HepG2 (cell line): Measurements from ENCODE around the gene ADAD2. TPM values are rescaled to one million over a fixed set of nuclear protein-coding genes. Genes with fewer than 3 reads are reported as not detected.

Experiments used
- ATAC-seq: fragments of 200-7000 bp; cut with Tn5 transposase; 3 replicates; pipeline ENCODE4 v1.9.1; 2020; ENCODE audit warnings: mild to moderate bottlenecking, moderate library complexity
- BruUV-seq: library from RNA; stranded (reverse); fragments of 400-500 nt; replicated peaks from 2 replicates; lab custom pipeline; 2021; lab: Mats Ljungman, UMichigan
- CTCF ChIA-PET: fragments of 300-600 bp; formaldehyde crosslinking; extraction: SDS; loops from one replicate; lab custom pipeline; 2021; ENCODE audit warnings: low total read pairs, inconsistent platforms, low intra/inter-chr PET ratio; lab: Yijun Ruan, JAX
- POLR2A ChIA-PET: fragments of 350-600 bp; sonication (Branson Sonifier 250); formaldehyde crosslinking; loops from one replicate; lab custom pipeline; 2020; ENCODE audit warnings: antibody characterized with exemption, inconsistent platforms; lab: Yijun Ruan, JAX
- DNase-seq: peaks from one replicate; pipeline ENCODE4 v3.0.0-alpha.2; 2015; ENCODE audit warnings: low spot score
- FAIRE-seq: peaks from 3 replicates; lab custom pipeline; 2011; peaks lifted over from hg19 to GRCh38; lab: Jason Lieb, UNC
- H2AFZ ChIP-seq: one replicate; pipeline ENCODE4 v1.6.1; 2011; ENCODE audit warnings: low read length, inconsistent platforms
- H3K27ac ChIP-seq: fragments of 300-600 bp; 3 replicates; pipeline ENCODE4 v1.8.0; 2011; ENCODE audit warnings: mixed run types, mild to moderate bottlenecking, mixed read lengths, low read length, inconsistent platforms; ENCODE audit not compliant: insufficient read depth; ENCODE audit errors: extremely low read length
- H3K27me3 ChIP-seq, 2 experiments: fragments of 200-600 bp in 1 of 2; 2 replicates in 1 of 2; 3 replicates in 1 of 2; pipeline versions ENCODE4 v1.6.0 to v1.8.0; 2011; ENCODE audit warnings: low read length in 2 of 2, mild to moderate bottlenecking in 2 of 2, moderate library complexity in 2 of 2, inconsistent platforms in 1 of 2; ENCODE audit not compliant: insufficient read depth in 2 of 2, control insufficient read depth in 1 of 2
- H3K36me3 ChIP-seq, 2 experiments: fragments of 200-600 bp in 1 of 2; replicated peaks in 1 of 2; 2 replicates in 1 of 2; 3 replicates in 1 of 2; pipeline versions ENCODE4 v1.5.1 to v1.8.0; 2011; ENCODE audit warnings: low read length in 2 of 2, inconsistent platforms in 1 of 2; ENCODE audit not compliant: insufficient read depth in 2 of 2, control insufficient read depth in 1 of 2
- H3K4me1 ChIP-seq: 2 replicates; pipeline ENCODE4 v1.5.1; 2012; ENCODE audit warnings: low read length, inconsistent platforms; ENCODE audit not compliant: insufficient read depth
- H3K4me2 ChIP-seq: 2 replicates; pipeline ENCODE4 v1.6.0; 2011; ENCODE audit warnings: low read depth, low read length, inconsistent platforms
- H3K4me3 ChIP-seq, 3 experiments: fragments of 200-600 bp in 1 of 3; sonication (generic), shearing (Covaris generic) in 1 of 3; replicated peaks in 1 of 3; 2 replicates each; pipeline ENCODE4 v1.5.1; 2011 to 2016; ENCODE audit warnings: low read length in 3 of 3, inconsistent platforms in 2 of 3, low read depth in 2 of 3, mild to moderate bottlenecking in 2 of 3, control low read depth in 1 of 3, mixed read lengths in 1 of 3; ENCODE audit not compliant: insufficient read depth in 1 of 3
- H3K79me2 ChIP-seq: one replicate; pipeline ENCODE4 v1.6.1; 2011; ENCODE audit warnings: low read length, inconsistent platforms; ENCODE audit not compliant: insufficient read depth
- H3K9ac ChIP-seq: 2 replicates; pipeline ENCODE4 v1.6.0; 2011; ENCODE audit warnings: mild to moderate bottlenecking, low read depth, low read length, inconsistent platforms; ENCODE audit not compliant: insufficient read depth
- H3K9me3 ChIP-seq: 2 replicates; pipeline ENCODE4 v1.5.1; 2012; ENCODE audit warnings: mild to moderate bottlenecking, low read length
- H4K20me1 ChIP-seq: 2 replicates; pipeline ENCODE4 v1.6.0; 2011; ENCODE audit warnings: inconsistent platforms, mild to moderate bottlenecking, low read length, moderate library complexity; ENCODE audit not compliant: insufficient read depth
- ATRX ChIP-seq: sonication (generic); formaldehyde crosslinking; IDR thresholded peaks from 2 replicates; pipeline ENCODE4 v1.4.0; 2020; ENCODE audit warnings: missing genetic modification reagents, borderline replicate concordance
- DDIT3 ChIP-seq: sonication (generic); formaldehyde crosslinking; IDR thresholded peaks from 2 replicates; pipeline ENCODE4 v1.4.0; 2020; ENCODE audit warnings: mild to moderate bottlenecking, missing genetic modification reagents
- FOXP4 ChIP-seq: sonication (generic); formaldehyde crosslinking; IDR thresholded peaks from 2 replicates; pipeline ENCODE4 v1.4.0; 2020; ENCODE audit warnings: missing genetic modification reagents
- GPBP1L1 ChIP-seq: sonication (generic); formaldehyde crosslinking; IDR thresholded peaks from 2 replicates; pipeline ENCODE4 v1.5.0; 2020; ENCODE audit warnings: mild to moderate bottlenecking, missing genetic modification reagents
- NPAS2 ChIP-seq: sonication (generic); formaldehyde crosslinking; IDR thresholded peaks from 2 replicates; pipeline ENCODE4 v1.8.0; 2022; ENCODE audit warnings: mild to moderate bottlenecking, missing genetic modification reagents, borderline replicate concordance
- PHB2 ChIP-seq: fragments of 450-650 bp; IDR thresholded peaks from 2 replicates; pipeline ENCODE4 v1.6.1; 2018; ENCODE audit not compliant: partially characterized antibody
- ZBTB37 ChIP-seq: sonication (generic); formaldehyde crosslinking; IDR thresholded peaks from 2 replicates; pipeline ENCODE4 v1.4.0; 2020; ENCODE audit warnings: mild to moderate bottlenecking, missing genetic modification reagents
- ZC3H4 ChIP-seq: sonication (generic); formaldehyde crosslinking; IDR thresholded peaks from 2 replicates; pipeline ENCODE4 v1.4.0; 2020; ENCODE audit warnings: missing genetic modification reagents, borderline replicate concordance
- ZNF292 ChIP-seq: sonication (generic); formaldehyde crosslinking; IDR thresholded peaks from 2 replicates; pipeline ENCODE4 v1.8.1; 2022; ENCODE audit warnings: mild to moderate bottlenecking, low read depth, missing genetic modification reagents, borderline replicate concordance
- ZNF329 ChIP-seq: sonication (generic); formaldehyde crosslinking; IDR thresholded peaks from 2 replicates; pipeline ENCODE4 v1.9.0; 2021; ENCODE audit warnings: low read depth, mild to moderate bottlenecking, missing genetic modification reagents
- ZNF720 ChIP-seq: sonication (generic); formaldehyde crosslinking; IDR thresholded peaks from 2 replicates; pipeline ENCODE4 v1.4.0; 2020; ENCODE audit warnings: missing genetic modification reagents
- WGBS: methylation state at CpG from one replicate; pipeline ENCODE4 v1.1.6; 2017; ENCODE audit warnings: low lambda C conversion rate; 5-methylcytosine and 5-hydroxymethylcytosine counted together
- in situ Hi-C: cut with HindIII; loops from 2 replicates; pipeline ENCODE4 v1.10.0; 2017; ENCODE audit warnings: low pct_unique_long_range_greater_than_20kb; ENCODE audit not compliant: extremely low pct_ligation_motif_present
- intact Hi-C: fragments of 100-400 bp; cut with micrococcal nuclease; formaldehyde crosslinking; loops from one replicate; pipeline ENCODE4 v1.10.0; 2022; ENCODE audit not compliant: unreplicated experiment
- polyA plus RNA-seq, 8 experiments: library from polyadenylated mRNA; depleted of rRNA in 3 of 8; stranded (reverse) in 7 of 8; unstranded in 1 of 8; fragments of >200 nt; fragmentation: Illumina TruSeq in 4 of 8; extraction: Trizol in 4 of 8; gene quantifications; 2 replicates each; pipeline versions ENCODE4 v1.2.1 to v1.2.3, GENCODE V29; 2011 to 2016; ENCODE audit warnings: low read depth in 4 of 8, missing spikeins in 1 of 8, mixed read lengths in 1 of 8; ENCODE audit not compliant: insufficient read depth in 1 of 8
- total RNA-seq, 5 experiments: library from RNA; depleted of rRNA; stranded (reverse); fragments of >200 nt; fragmentation: Illumina TruSeq; extraction: Trizol; gene quantifications; 2 replicates each; pipeline ENCODE4 v1.2.3, GENCODE V29; 2016; ENCODE audit warnings: low read depth in 1 of 5

The ADAD2 gene
- total and polyA plus RNA-seq, 2 of the 13 experiments (the other 11 are each of a cell fraction or from before 2014, with no cell fraction given) = not detected

GRCh38 chr16:84186685-84187437, 4.1 kb upstream of the ADAD2 start, which contains the start of gene TAF1C:
Gene TAF1C (minus strand): TSS chr16:84187057. CDS start chr16:84184988, 2,069 bp downstream.
- DNase-seq (peak; percentile 92), ATAC-seq (peak; percentile 93), FAIRE-seq (peak; percentile 59)
- H3K79me2 ChIP-seq = peaks cover 25% of the 10 kb centered on the region
- peak within 1 kb of the TSS; percentile 88 for H3K9ac ChIP-seq
- intact Hi-C loops = loop anchor here (1.0 kb wide), 2 partner anchors 44 to 102 kb away; no protein-coding TSS in a partner anchor
- H2AFZ ChIP-seq = no peak within 1 kb of the TSS
- H3K4me3 ChIP-seq = peak within 1 kb of the TSS; percentile 86 to 100 (median 99)
- peaks cover 14% of the 10 kb centered on the region for H3K4me1 ChIP-seq
- H3K36me3 ChIP-seq = peaks cover 13 to 29% of the 10 kb centered on the region in 2 experiments; a peak in 4 of 5 replicates
- 5% methylated on average over 21 of the region's 55 CpGs for WGBS
- in situ Hi-C loops = loop anchor here (25.0 kb wide), 1 partner anchor 225 kb away; the partner anchor contains the start of genes NECAB2 and OSGIN1
- H3K27ac ChIP-seq = peak within 1 kb of the TSS; percentile 55
- no TSS peak for BruUV-seq
- ChIA-PET POLR2A (interaction anchor here (0.9 to 1.6 kb wide), 5 partner anchors 10 to 233 kb away, joined by 5 to 18 read pairs (median 7); partner anchors contain the start of genes MBTPS1 and OSGIN1), CTCF (interaction anchor here (0.6 to 2.1 kb wide), 3 partner anchors 98 to 298 kb away, joined by 3 to 13 read pairs (median 3); no protein-coding TSS in a partner anchor)
- H4K20me1 ChIP-seq = no peaks in the 10 kb centered on the region
- H3K9me3 ChIP-seq = no peaks in the 10 kb centered on the region
- H3K27me3 ChIP-seq = no peaks in the 10 kb centered on the region
- H3K4me2 ChIP-seq = peak within 1 kb of the TSS; percentile 90
- TF ChIP-seq DDIT3 (CRISPR knock-in tag) (no peak), ZNF292 (CRISPR knock-in tag) (peak; percentile 62; the same call in 1 of the 2 replicates), PHB2 (no peak), ZNF720 (CRISPR knock-in tag) (0 out of 2 replicates have a peak, but pooled peaks have one; percentile 45), ZC3H4 (CRISPR knock-in tag) (no peak), FOXP4 (CRISPR knock-in tag) (peak; percentile 34; the same call in 1 of the 2 replicates), ZBTB37 (CRISPR knock-in tag) (peak; percentile 79; the same call in 1 of the 2 replicates), ZNF329 (CRISPR knock-in tag) (0 out of 2 replicates have a peak, but pooled peaks have one; percentile 75), ATRX (CRISPR knock-in tag) (no peak), NPAS2 (CRISPR knock-in tag) (no peak), GPBP1L1 (CRISPR knock-in tag) (no peak)
